Measurements from ENCODE around the gene FNBP1L.

DNA sequence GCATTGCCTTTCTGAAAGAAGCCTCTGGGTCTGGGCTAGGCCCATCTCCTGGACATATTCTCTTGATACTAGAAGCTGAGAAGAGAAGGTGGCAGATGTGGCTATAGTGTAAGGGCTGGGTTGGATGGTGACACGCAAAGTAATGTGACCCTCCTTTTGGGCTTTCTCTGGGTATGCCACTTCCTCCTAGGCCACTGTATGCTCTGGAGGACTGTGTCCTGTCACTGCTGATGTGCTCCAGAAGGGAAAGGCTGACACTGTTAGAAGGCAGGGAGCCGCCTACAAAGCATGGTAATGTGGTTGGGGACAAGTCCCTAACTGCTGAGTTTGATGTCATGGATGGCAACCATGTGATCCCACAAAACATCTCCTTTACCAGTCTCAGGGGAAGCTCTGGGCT, 121.6 kb downstream of the FNBP1L start:
- TF ChIP-seq, protein P1, sequence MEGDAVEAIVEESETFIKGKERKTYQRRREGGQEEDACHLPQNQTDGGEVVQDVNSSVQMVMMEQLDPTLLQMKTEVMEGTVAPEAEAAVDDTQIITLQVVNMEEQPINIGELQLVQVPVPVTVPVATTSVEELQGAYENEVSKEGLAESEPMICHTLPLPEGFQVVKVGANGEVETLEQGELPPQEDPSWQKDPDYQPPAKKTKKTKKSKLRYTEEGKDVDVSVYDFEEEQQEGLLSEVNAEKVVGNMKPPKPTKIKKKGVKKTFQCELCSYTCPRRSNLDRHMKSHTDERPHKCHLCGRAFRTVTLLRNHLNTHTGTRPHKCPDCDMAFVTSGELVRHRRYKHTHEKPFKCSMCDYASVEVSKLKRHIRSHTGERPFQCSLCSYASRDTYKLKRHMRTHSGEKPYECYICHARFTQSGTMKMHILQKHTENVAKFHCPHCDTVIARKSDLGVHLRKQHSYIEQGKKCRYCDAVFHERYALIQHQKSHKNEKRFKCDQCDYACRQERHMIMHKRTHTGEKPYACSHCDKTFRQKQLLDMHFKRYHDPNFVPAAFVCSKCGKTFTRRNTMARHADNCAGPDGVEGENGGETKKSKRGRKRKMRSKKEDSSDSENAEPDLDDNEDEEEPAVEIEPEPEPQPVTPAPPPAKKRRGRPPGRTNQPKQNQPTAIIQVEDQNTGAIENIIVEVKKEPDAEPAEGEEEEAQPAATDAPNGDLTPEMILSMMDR (conservative IDR thresholded peaks at IDR 0.05): no peak
- TF ChIP-seq ZFX (IDR thresholded peaks at IDR 0.05): no peak

Data from C4-2B (cell line).